ENCODE data around the gene IGFBP1. TPM values are rescaled to one million over a fixed set of nuclear protein-coding genes. Genes with fewer than 3 reads are reported as not detected.

The IGFBP1 gene
- total RNA-seq, 1 donor from 2014 or later, result 0.30 TPM

- H3K9me3 Mint-ChIP-seq (ENCODE audit: low read depth), result peaks cover 24% of the 10 kb centered on the region
- no peak for DNase-seq (ENCODE audit: low spot score)
- H3K36me3 Mint-ChIP-seq (ENCODE audit: low read depth), result peaks cover 3% of the 10 kb centered on the region
- no peak overlapping the region for H3K27ac Mint-ChIP-seq (ENCODE audit: unreplicated experiment)
- H3K4me1 Mint-ChIP-seq (ENCODE audit: low read depth), result peaks cover 19% of the 10 kb centered on the region
- no peak for TF ChIP-seq CTCF (IDR thresholded peaks at IDR 0.05)
- no peaks in the 10 kb centered on the region for H3K27me3 Mint-ChIP-seq (ENCODE audit: low read depth)
- no peak overlapping the region for H3K4me3 Mint-ChIP-seq (ENCODE audit: unreplicated experiment)
Measured at GRCh38 chr7:45880433-45880860, 7.8 kb upstream of the IGFBP1 start.

GRCh38 chr7:45881280-45881758 lies 7.0 kb upstream of the IGFBP1 start:
- Mint-ChIP-seq H3K36me3 (ENCODE audit: low read depth) (peaks cover 3% of the 10 kb centered on the region), H3K27me3 (ENCODE audit: low read depth) (no peaks in the 10 kb centered on the region), H3K27ac (ENCODE audit: unreplicated experiment) (peak overlapping the region; percentile 47), H3K4me1 (ENCODE audit: low read depth) (peaks cover 27% of the 10 kb centered on the region), H3K4me3 (ENCODE audit: unreplicated experiment) (no peak overlapping the region), H3K9me3 (ENCODE audit: low read depth) (peaks cover 24% of the 10 kb centered on the region)
- DNase-seq (ENCODE audit: low spot score), result no peak
- no peak for TF ChIP-seq CTCF (IDR thresholded peaks at IDR 0.05)

- TF ChIP-seq CTCF (IDR thresholded peaks at IDR 0.05), result no peak
- no peak for DNase-seq (ENCODE audit: low spot score)
- H3K4me1 Mint-ChIP-seq (ENCODE audit: low read depth), result peaks cover 33% of the 10 kb centered on the region
Measured at GRCh38 chr7:45881759-45882464, 6.4 kb upstream of the IGFBP1 start.

GRCh38 chr7:45882465-45882810 lies 5.8 kb upstream of the IGFBP1 start:
- peaks cover 36% of the 10 kb centered on the region for H3K4me1 Mint-ChIP-seq (ENCODE audit: low read depth)
- no peak for TF ChIP-seq CTCF (IDR thresholded peaks at IDR 0.05)
- H3K36me3 Mint-ChIP-seq (ENCODE audit: low read depth), result peaks cover 3% of the 10 kb centered on the region
- H3K9me3 Mint-ChIP-seq (ENCODE audit: low read depth), result peaks cover 20% of the 10 kb centered on the region
- H3K4me3 Mint-ChIP-seq (ENCODE audit: unreplicated experiment), result no peak overlapping the region
- H3K27me3 Mint-ChIP-seq (ENCODE audit: low read depth), result no peaks in the 10 kb centered on the region
- H3K27ac Mint-ChIP-seq (ENCODE audit: unreplicated experiment), result no peak overlapping the region
- no peak for DNase-seq (ENCODE audit: low spot score)

More at GRCh38 chr7:45881759-45882464, 6.4 kb upstream of the IGFBP1 start:
- peaks cover 3% of the 10 kb centered on the region for H3K36me3 Mint-ChIP-seq (ENCODE audit: low read depth)
- peak overlapping the region; percentile 47 for H3K27ac Mint-ChIP-seq (ENCODE audit: unreplicated experiment)
- H3K9me3 Mint-ChIP-seq (ENCODE audit: low read depth), result peaks cover 24% of the 10 kb centered on the region
- H3K4me3 Mint-ChIP-seq (ENCODE audit: unreplicated experiment), result no peak overlapping the region
- no peaks in the 10 kb centered on the region for H3K27me3 Mint-ChIP-seq (ENCODE audit: low read depth)

- Mint-ChIP-seq H3K27ac (ENCODE audit: unreplicated experiment) (no peak overlapping the region), H3K4me1 (ENCODE audit: low read depth) (peaks cover 48% of the 10 kb centered on the region), H3K36me3 (ENCODE audit: low read depth) (no peaks in the 10 kb centered on the region), H3K9me3 (ENCODE audit: low read depth) (peaks cover 5% of the 10 kb centered on the region), H3K4me3 (ENCODE audit: unreplicated experiment) (no peak overlapping the region), H3K27me3 (ENCODE audit: low read depth) (no peaks in the 10 kb centered on the region)
- no peak for DNase-seq (ENCODE audit: low spot score)
- no peak for TF ChIP-seq CTCF (IDR thresholded peaks at IDR 0.05)
Measured at GRCh38 chr7:45884136-45884535, 4.2 kb upstream of the IGFBP1 start.

Measured in chondrocyte (in vitro differentiated cells).